Adrenal gland (tissue), 5 donors: ENCODE measurements around the gene FBXL17.

ENCODE experiments used
- CTCF ChIP-seq, 6 experiments: fragments of 450-650 bp in 4 of 6; fragments of 200-600 bp in 2 of 6; sonication (generic) in 1 of 6; IDR thresholded peaks; 1 replicate in 5 of 6; 2 replicates in 1 of 6; pipeline versions ENCODE4 v1.5.1 to v1.8.0; 2016 to 2021; ENCODE audit warnings: antibody characterized with exemption in 6 of 6, mild to moderate bottlenecking in 2 of 6, moderate library complexity in 1 of 6
- POLR2A ChIP-seq, 2 donors: fragments of 450-650 bp; IDR thresholded peaks; one replicate each; pipeline ENCODE4 v1.6.1; 2017; ENCODE audit warnings: antibody characterized with exemption in 2 of 2, mild to moderate bottlenecking in 2 of 2, moderate library complexity in 1 of 2
- donor health status: DM: no; HTN: no; CAD: no.

GRCh38 chr5:108184940-108185339 is 197.0 kb downstream of the FBXL17 start:
- TF ChIP-seq POLR2A (IDR thresholded peaks at IDR 0.05) = no peak
- TF ChIP-seq CTCF (IDR thresholded peaks at IDR 0.05) = no peak
